Skin of body (tissue), 2 donors: ENCODE measurements around the gene LPGAT1. TPM values are rescaled to one million over a fixed set of nuclear protein-coding genes. Genes with fewer than 3 reads are reported as not detected.

Experiments used
- DNase-seq: peaks from one replicate; lab custom pipeline; 2025; lab: John Stamatoyannopoulos, UW
- total RNA-seq: library from RNA; depleted of rRNA; stranded (reverse); fragments of >200 nt; gene quantifications from one replicate; pipeline ENCODE4 v1.2.3, GENCODE V29; 2014

LPGAT1 gene
- total RNA-seq, 1 donor from 2014 or later, result 27.0 TPM

DNA sequence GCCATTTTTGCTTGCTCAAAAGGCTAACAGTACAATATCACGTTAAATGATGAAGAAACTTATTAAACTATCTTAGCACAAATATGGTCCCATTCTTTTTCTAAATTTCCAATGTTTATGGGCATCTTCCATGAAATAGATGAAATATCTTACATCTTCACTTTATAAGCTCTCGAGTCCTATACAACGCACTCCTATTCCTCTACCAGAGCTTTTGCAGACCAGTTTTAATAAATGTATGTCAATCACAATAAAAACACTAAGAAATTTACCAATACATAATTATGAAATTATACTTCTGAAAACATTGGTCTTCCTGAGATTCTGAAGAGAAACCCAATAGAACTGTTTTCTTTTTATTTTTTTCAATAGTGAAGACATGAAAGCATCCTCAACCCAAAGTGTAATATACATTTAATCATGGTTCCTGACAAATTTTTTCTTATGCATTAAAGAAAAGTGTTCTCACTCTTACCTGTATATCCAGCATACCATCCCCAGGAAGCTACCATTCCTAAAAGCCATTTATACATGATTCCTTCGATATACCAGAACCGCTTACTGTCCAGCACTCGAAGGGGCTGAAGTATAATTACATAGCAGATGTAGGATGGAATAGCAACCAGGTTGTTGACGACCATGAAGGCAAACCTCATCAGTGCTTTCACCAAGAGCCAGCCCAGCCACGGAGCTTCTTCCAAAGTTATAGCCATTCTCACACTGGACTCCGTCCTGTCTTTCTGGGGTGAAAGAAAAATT is 1.8 kb downstream of the LPGAT1 start:
- DNase-seq, result no peak

DNA sequence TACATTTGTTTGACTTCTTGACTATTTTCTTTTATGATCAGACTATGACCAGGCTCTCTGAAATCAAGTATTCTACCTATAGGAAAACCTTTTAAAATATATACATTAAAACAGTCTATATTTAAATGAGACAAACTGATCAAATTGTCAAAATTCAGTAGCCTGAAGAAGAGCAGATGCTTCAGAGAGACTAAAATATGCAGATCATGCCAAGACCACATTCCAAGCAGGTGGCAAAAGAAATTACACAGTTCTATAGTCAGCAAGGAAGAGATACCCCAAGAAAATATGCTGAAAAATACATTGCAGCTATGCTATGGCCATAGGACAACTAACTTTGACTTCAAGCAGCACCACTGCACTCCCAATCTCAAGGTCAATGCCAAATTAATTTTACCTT is 3.5 kb downstream of the LPGAT1 start:
- DNase-seq, result no peak

DNA sequence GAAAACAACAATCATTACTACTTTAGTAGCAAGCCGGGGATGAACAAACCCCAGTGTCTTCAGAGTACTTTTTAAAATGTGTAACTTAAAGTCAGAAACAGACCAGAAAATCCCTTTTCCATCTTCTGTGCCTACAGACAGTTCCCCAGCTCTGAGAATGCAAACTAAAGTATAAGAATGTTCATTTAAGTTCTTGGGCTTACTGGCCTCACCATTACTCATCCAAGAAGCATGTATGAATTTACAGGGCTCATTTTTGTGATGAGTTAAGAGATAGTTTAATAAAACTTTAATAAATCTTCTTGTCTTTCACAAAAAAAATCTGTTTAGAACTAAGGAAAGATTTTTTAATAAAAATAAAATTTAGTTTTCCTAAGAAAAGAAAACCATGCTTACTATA is 4.6 kb downstream of the LPGAT1 start:
- no peak for DNase-seq

DNA sequence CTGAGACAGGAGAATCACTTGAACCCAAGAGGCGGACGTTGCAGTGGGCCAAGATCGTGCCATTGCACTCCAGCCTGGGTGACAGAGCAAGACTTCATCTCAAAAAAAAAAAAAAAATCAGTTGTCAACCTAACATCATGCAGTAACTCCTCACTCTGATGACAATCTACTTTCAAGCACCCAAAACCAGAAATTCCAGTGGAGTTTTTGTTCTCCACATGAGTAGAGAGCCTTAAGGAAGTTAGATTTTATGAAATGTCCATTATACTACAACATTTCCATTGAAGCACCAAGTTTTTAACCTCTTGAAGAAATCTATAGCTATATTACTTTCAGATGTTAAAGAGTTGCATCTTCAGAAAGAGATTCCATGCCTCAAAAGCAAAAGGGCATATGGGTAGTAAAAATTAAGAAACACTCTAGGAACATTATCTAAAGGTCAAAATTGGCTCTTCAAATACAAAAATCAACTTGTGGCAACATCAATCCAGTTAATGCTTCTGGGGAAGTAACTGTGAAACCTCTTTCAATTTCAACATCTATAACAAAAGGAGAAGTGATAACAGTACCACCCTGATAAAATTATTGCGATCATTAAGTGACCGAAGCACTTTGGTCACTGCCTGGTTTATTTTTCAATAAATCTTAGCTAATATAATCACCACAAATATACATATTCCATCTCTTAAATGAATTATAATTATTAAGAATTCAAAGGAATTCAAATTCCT is 7.7 kb downstream of the LPGAT1 start:
- no peak for DNase-seq

DNA sequence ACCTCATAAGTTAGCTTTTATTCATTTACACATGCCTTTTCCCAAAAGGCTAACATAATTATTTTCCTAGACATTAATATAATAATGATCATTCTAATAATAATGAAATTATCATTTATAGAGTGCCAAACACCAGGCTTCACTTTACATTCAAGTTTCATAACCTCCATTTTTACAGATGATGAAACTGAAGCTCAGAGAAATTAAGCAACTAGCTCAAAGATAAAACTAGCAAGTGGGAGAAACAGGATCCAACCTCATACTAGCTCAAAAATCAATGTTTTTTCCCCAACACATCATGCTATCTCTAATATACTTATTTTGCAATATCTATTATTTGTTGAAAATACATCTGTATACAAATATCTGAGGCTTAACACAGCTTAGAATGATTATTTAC is 14.0 kb downstream of the LPGAT1 start:
- no peak for DNase-seq

DNA sequence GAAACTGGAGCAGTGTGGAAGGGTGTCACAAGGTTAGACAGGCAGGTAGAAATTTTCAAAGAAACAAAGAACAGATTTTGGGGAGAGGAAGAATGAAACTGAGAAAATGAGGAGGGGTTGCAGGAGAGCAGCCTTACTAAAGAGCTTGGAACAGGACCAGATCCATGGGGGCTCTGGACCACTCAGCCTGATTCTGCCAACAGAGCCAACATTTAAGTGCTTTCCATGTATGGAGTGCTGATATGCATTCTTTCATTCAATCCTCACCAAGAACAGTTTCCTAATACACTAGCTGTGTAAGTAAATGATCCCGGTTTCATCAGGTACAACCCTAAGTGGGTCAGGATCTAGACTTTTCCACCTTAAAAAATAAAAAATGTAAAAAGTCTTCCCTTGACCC is 16.2 kb downstream of the LPGAT1 start:
- no peak for DNase-seq

DNA sequence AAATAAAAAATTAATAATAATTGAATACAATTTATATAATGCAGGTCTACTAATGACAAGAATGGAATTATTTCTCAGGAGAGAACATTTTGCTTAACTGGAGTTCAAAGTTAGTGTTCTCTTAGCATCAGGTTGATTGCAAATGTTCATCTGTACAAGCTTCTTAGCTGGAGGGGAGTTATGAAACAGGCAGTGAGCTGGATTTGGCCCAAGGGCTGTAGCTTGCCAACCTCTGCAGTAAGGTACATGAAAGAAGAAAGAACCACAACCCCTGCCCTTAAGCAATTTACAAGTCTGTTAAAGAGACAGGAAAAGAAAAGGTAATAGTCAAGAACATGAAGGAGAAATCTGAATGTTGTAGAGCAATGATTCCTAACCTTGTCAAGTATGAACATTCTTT is 17.0 kb downstream of the LPGAT1 start:
- no peak for DNase-seq

DNA sequence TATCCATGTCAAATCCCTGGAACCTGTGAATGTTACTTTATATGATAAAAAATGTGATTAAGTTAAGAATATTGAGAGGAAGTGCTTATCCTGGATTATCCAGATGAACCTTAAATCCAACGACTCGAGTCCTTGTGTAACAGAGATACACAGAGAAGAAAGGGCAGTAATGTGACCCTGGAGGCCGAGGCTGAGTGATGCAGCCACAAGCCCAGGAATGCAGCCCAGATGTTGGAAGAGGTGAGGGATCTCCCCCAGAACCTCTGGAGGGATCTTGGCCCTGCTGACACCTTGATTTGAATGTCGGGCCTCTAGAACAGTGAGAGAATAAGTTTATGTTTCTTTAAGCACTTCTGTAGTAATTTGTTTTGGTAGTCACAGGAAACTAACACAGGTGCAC is 18.0 kb downstream of the LPGAT1 start:
- no peak for DNase-seq

DNA sequence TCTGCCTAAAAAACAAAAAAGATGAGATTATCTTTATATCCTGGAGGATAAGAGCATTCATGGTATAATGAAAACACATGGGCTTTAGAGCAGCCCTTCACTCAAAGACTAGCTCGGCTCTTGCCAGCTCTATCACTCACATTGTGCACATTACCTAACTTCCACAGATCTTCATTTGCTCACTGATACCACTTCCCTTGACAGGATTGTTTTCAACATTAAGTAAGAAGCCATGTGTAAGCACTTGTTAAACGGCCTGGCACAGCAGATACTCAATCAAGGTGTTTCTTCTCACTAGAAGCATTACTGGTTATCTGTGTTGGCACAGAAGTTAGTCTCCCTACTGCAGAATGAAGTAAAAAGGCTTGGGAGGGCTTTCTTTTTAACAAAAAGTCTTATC is 18.7 kb downstream of the LPGAT1 start:
- DNase-seq, result no peak

DNA sequence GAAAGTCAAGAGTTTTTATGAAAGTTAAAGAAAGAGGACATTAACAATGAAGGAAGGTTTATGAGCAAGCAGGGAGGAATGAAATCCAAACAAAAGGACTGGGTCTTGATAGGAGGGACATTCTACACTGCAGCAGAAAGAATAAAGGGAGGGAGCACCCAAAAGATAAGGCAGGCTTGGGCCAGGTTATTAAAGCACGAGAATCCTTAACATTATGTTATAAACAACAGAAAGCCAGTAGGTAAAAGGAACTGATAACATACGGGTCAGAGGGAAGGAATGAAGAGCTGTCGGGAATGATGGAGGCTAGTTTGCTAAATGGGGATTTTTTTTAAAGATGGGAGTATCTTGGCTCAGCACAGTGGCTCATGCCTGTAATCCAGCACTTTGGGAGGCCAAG is 19.4 kb downstream of the LPGAT1 start:
- no peak for DNase-seq

DNA sequence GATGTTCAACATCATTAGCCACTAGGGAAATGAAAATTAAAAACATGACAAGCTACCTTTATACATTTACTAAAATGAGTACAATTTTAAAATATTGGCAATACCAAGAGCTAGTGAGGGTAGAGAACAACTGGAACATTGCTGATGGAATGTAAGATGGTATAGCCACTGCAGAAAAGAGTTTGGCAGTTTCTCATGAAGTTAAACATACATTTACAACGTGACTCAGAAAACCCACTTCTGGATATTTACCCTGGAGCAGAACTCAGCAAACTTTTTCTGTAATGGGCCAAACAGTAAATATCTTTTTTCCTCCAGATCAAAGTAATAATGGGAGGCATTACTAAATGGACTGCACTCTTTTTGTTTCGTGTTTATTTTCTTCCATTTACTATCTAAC is 22.1 kb downstream of the LPGAT1 start:
- DNase-seq, result no peak

DNA sequence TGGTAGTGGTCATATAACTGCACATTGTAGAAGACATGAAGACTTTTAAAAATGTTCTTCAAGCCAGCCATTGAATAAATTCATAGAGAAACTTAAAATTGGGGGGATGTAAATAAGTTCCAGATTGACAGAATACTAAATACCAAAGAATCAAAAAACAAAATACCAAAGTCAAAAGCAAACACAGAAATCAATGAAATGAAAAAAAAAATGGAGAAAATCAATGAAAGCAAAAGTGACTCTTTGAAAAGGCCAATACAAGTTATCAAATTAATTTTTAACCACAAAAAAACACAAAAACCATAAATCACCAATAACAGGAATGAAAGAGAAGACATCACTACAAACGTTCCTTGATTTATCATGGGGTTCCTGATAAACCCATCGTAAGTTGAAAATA is 25.6 kb downstream of the LPGAT1 start:
- DNase-seq, result no peak

DNA sequence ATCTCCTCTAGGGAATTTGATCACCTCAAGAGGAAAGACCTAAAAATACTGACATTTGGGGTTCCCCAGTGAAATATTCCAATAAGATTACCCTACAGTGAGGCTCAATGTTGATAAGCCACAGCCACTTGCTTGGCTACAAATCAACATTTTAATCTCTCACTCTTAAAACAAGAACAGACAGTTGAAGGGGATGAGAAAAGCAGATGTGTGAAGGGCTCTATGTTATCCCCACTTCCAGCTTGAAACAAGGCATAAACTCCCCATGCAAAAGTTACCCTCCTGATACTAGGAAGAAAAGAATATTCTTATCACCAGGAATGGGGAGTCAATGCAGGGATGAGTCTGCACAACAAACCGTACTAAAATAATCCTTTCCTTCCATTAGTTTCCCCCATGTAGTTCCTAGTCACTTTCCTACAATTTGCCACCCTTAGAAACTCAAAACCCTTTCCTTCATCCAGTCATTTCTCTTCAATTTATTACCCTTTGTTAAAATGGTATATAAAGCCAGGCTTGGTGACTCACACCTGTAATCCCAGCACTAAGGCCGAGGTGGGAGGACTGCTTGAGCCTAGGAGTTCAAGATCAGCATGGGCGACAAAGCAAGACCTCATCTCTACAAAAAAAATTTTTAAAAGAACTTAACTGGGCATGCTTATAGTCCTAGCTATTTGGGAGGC is 29.5 kb downstream of the LPGAT1 start:
- no peak for DNase-seq

DNA sequence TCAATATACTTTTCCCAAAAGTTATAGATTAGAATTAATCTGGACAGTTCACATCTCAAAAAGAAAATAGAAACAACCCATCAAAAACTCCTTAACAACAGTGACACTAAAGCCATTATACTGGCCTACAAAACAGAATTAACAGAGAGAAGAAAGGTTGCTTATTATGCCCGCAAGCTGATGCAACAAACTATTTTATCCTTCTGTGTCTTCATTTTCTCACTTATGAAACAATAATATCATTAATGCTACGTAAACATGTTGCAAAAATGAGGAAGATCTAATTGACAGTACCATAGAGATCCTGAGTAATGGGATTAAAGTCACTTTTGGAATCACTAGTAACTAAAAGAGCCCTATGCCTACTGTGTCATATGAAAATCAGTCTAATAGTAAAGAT is 32.6 kb downstream of the LPGAT1 start:
- no peak for DNase-seq

DNA sequence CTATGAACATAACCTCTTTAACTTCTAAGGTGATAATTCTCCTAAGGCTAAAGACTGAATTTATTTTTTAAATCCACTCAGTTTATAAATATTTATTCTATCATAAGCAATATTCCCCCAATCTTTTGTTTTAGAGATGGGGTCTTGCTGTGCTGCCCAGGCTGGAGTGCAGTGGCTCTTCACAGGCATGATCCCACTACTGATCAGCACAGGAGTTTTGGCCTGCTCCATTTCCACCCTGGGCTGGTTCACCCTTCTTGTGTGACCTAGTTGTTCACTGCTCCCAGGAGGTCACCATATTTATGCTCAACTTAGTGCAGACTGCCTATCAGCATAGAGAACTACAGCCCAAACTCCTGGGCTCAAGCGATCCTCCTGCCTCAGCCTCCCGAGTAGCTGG is 38.6 kb downstream of the LPGAT1 start:
- DNase-seq, result no peak

DNA sequence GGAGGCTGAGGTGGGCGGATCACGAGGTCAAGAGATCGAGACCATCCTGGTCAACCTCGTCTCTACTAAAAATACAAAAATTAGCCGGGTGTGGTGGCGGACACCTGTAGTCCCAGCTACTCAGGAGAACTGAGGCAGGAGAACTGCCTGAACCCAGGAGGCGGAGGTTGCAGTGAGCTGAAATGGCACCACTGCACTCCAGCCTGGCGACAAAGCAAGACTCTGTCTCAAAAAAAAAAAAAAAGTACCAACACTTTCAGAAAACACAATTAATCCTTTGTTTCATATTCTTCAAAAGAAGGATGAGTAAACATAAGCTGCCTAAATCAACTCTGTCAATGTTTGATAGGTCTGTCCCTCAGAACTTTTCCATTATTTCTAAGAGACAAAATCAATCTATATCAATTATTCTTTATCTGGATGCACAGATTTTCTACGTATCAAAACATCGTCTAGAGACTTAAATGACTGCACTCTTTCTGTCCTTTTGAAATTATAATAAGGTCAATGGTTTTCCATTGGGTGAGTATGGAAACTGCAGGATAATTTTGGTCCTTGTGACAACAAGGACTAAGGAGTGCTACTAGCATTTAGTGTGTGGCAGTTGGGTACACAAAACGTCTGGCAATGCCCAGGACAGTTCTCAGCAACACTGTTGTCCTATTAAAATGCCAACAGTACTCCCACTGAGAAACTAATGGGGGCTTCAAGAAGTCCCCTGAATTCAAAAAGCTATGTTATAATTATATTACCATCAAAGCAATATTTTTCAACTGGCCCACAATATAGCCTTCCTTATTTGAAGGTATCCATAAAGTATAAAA is 40.7 kb downstream of the LPGAT1 start:
- DNase-seq, result no peak

DNA sequence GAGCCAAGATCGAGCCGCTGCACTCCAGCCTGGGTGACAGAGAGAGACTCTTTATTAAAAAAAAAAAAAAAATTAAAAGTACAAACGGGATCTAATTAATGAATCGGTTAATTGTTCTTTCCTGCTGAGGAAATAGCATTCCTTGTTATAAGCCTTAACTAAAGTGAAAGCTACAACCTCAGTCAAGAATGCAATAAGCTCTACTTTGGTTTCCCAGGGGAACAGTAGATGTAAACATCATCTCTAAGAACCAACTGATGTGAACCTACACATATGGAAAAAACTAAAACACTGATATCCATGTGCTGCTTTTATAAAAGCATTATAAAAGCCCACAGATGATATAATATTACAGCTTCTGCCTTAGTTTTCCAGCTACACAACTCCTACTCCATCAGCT is 41.9 kb downstream of the LPGAT1 start:
- DNase-seq, result no peak

DNA sequence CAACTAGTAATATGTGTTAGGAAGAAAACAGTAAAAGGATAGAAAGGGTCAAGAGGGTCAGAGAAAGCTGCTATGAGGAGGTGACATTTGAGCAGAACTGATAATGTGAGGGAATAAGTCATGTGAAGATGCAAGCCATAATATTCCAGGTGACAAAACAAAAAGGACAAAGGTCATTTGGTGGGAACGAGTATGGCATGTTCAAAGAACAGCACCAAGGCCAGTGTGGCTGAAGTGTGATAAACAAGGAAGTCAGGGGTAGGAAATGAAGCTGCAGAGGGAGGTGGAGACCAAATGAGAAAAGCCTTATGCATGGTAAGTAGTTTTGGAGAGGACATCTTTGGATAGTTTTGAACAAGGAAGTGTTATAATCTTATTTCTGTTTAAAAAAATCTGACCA is 46.7 kb downstream of the LPGAT1 start:
- DNase-seq, result no peak

DNA sequence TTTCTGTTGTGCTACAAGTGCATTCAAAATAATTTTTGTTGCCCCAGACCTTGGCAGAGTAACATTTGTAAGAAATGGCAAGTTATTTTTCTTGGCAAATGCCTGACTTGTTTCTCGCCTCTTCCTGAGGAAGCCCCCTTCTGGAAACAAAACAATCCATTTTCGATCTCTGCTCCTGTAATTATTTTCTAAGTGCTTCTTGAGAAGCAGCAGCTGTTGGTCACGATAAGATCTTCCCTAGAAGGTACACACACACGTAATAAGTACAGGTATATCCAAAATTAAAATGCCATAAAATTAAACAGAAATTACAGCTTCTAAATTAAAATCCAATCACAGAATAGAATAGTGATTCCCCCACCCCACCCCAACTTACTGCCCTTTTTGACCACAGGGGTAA is 47.3 kb downstream of the LPGAT1 start:
- no peak for DNase-seq

DNA sequence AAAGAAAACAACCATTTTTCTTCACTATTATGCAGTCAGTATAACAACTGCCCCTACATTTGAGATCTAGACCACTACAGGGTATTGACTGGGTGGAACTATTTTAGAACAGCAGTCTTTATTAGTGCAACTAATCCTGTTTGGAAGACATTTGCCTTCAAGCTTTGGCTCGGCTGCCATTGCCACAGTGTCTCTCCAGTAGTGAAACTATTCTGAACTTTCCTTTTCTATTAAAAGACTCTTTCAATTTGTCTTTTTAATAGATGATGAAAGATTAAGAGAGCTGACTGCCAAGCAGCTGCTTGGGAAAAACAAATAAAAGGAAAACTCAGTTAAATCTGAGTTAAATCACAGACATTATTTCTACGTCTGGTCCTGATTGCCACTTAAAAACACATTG is 49.3 kb downstream of the LPGAT1 start:
- peak; percentile 1 for DNase-seq

DNA sequence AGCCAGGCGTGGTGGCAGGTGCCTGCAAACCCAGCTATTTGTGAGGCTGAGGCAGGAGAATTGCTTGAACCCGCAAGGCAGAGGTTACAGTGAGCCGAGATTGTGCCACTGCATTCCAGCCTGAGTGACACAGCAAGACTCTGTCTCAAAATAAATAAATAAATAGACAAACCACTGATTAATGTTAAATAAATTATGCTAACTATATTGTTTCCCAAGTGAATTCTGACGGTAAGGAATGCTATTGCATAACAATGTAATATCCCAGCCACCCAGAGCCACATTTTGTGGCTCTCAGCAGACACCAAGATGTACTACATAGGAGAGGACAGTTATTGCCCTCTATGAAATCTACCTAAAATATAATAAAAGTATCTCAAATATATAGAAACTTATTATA is 55.4 kb downstream of the LPGAT1 start:
- no peak for DNase-seq

DNA sequence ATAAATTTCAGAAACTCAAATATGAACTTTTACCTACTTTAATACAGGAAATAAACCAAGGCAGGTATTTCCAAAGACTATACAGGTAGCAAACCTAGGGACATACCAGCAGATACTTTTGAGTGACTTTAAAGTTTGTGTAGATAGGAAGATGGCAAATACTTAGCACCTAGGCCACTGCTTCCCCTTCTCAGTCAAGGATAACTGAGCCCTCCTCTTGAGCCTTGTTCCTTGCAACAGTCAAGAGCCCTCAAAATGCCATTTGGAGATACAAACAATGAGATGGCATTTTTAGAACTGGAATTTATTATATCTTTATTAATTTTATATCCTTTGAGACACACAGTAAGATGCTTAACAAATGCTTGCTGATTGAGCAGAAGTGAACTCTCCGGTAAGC is 65.9 kb downstream of the LPGAT1 start:
- DNase-seq, result no peak
